CD4-positive, alpha-beta T cell treated with Interferon alpha-2 for 1 hour (primary cell): ENCODE data around the gene PRAMEF17.
"Not testable (repeated sequence)": the region's sequence is repeated elsewhere in the genome, so short reads cannot be mapped to it uniquely, and the experiment has no call there.

Experiments
- DNase-seq, 2 donors: peaks; one replicate each; pipeline ENCODE4 v3.0.0-alpha.2; 2020 to 2022

The PRAMEF17 gene

GRCh38 chr1:13389332-13389731, at the start of gene PRAMEF17:
PRAMEF17 (plus strand) TSS chr1:13389632; CDS start chr1:13389658, 26 bp downstream.
- not testable (repeated sequence) for DNase-seq

- not testable (repeated sequence) for DNase-seq
Measured at GRCh38 chr1:13342496-13342895, 46.9 kb upstream of the PRAMEF17 start.

GRCh38 chr1:13347034-13347433, 42.4 kb upstream of the PRAMEF17 start, which contains the start of gene PRAMEF14:
PRAMEF14 (minus strand) TSS chr1:13347134; CDS start chr1:13345314, 1,820 bp downstream.
- not testable (repeated sequence) for DNase-seq

- not testable (repeated sequence) for DNase-seq
Measured at GRCh38 chr1:13353476-13353875, 36.0 kb upstream of the PRAMEF17 start.

GRCh38 chr1:13354475-13354874, 35.0 kb upstream of the PRAMEF17 start:
- DNase-seq, result not testable (repeated sequence)

- DNase-seq, result peak in 1 of 2 donors; percentile 28
Measured at GRCh38 chr1:13356774-13357173, 32.7 kb upstream of the PRAMEF17 start.

- not testable (repeated sequence) for DNase-seq
Measured at GRCh38 chr1:13362364-13362763, 27.1 kb upstream of the PRAMEF17 start.

- not testable (repeated sequence) for DNase-seq
Measured at GRCh38 chr1:13364928-13365327, 24.5 kb upstream of the PRAMEF17 start.

GRCh38 chr1:13366536-13366935, 22.9 kb upstream of the PRAMEF17 start:
- DNase-seq, result not testable (repeated sequence)

- DNase-seq, result not testable (repeated sequence)
Measured at GRCh38 chr1:13368544-13368943, 20.9 kb upstream of the PRAMEF17 start.

GRCh38 chr1:13378983-13379382, 10.4 kb upstream of the PRAMEF17 start:
- not testable (repeated sequence) for DNase-seq

GRCh38 chr1:13380380-13380779, 9.1 kb upstream of the PRAMEF17 start:
- DNase-seq, result not testable (repeated sequence)

GRCh38 chr1:13393004-13393403, 3.6 kb downstream of the PRAMEF17 start:
- not testable (repeated sequence) for DNase-seq

- DNase-seq, result not testable (repeated sequence)
Measured at GRCh38 chr1:13394761-13395160, 5.3 kb downstream of the PRAMEF17 start.

GRCh38 chr1:13395311-13395710, 5.9 kb downstream of the PRAMEF17 start:
- DNase-seq, result not testable (repeated sequence)

GRCh38 chr1:13407811-13408210, 18.4 kb downstream of the PRAMEF17 start:
- DNase-seq, result no peak

- not testable (repeated sequence) for DNase-seq
Measured at GRCh38 chr1:13410150-13410549, 20.7 kb downstream of the PRAMEF17 start, which contains the start of gene PRAMEF20. PRAMEF20 (plus strand) TSS chr1:13410450; CDS start chr1:13416355, 5,905 bp downstream.

- no peak for DNase-seq
Measured at GRCh38 chr1:13430495-13430894, 41.1 kb downstream of the PRAMEF17 start.

- DNase-seq, result no peak
Measured at GRCh38 chr1:13432251-13432650, 42.8 kb downstream of the PRAMEF17 start.

- not testable (repeated sequence) for DNase-seq
Measured at GRCh38 chr1:13433694-13434358, 44.4 kb downstream of the PRAMEF17 start.

- DNase-seq, result no peak
Measured at GRCh38 chr1:13435458-13435857, 46.0 kb downstream of the PRAMEF17 start.

- DNase-seq, result not testable (repeated sequence)
Measured at GRCh38 chr1:13439104-13439783, 49.8 kb downstream of the PRAMEF17 start.
